ENCODE results near the gene TMEM178B.

DNA sequence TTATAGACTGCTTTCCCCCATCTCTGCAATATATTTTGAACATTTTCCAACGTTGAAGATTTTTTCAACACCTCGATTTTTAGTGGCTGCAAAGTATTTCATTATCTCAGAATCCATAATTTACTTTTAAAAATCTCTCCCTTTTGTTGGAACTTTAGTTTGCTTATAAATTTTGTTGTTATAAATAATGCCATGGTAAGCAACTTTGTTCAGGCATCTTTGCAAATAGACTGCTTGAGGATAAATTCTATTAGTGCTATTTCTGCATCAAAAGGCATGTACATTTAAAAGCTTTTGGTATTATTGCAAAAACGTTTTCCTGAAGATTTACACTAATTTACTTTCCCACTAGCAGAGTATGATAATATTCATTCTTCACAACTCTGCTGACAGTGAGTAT lies 79.4 kb downstream of the TMEM178B start:
- TF ChIP-seq CEBPB (IDR thresholded peaks at IDR 0.05; ENCODE audit: borderline replicate concordance in 1 of 2, low read depth in 2 of 2, low read length in 2 of 2): no peak
- TF ChIP-seq TCF3 (IDR thresholded peaks at IDR 0.05; ENCODE audit: borderline replicate concordance, insufficient read depth, low read depth, low read length): no peak
- TF ChIP-seq, protein P1, sequence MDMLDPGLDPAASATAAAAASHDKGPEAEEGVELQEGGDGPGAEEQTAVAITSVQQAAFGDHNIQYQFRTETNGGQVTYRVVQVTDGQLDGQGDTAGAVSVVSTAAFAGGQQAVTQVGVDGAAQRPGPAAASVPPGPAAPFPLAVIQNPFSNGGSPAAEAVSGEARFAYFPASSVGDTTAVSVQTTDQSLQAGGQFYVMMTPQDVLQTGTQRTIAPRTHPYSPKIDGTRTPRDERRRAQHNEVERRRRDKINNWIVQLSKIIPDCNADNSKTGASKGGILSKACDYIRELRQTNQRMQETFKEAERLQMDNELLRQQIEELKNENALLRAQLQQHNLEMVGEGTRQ (IDR thresholded peaks at IDR 0.05; ENCODE audit: borderline replicate concordance, low read depth, low read length): no peak
- no peak for TF ChIP-seq POLR2A (IDR thresholded peaks at IDR 0.05; ENCODE audit: low read depth, low read length)
- no peak for TF ChIP-seq NFYB (IDR thresholded peaks at IDR 0.05; ENCODE audit: insufficient read depth, low read depth, low read length)
- no peak for TF ChIP-seq TAF1 (IDR thresholded peaks at IDR 0.05; ENCODE audit: borderline replicate concordance, low read depth, low read length)
- TF ChIP-seq EZH2 (IDR thresholded peaks at IDR 0.05; ENCODE audit: borderline replicate concordance, control insufficient read depth, low read depth, low read length): no peak
- TF ChIP-seq MEF2A (IDR thresholded peaks at IDR 0.05; ENCODE audit: insufficient read depth, low read depth, low read length): no peak
- no peak for TF ChIP-seq ASH2L (IDR thresholded peaks at IDR 0.05; ENCODE audit: borderline replicate concordance, low read depth)

All from GM12878 (cell line).